ENCODE results near the gene RASEF. TPM values are rescaled to one million over a fixed set of nuclear protein-coding genes. Genes with fewer than 3 reads are reported as not detected.
"Not testable (repeated sequence)": the region's sequence is repeated elsewhere in the genome, so short reads cannot be mapped to it uniquely, and the experiment has no call there.

Gene RASEF
- polyA plus RNA-seq (ENCODE audit: insufficient read length in 4 of 4) = 1 to 10 TPM; 1.5 to 8.8 (median 8.0) TPM

GRCh38 chr9:83062651-83063527, at the start of gene RASEF:
Gene RASEF, minus strand, starts transcription at chr9:83063142. Its CDS starts 275 bp downstream, at chr9:83062867.
- DNase-seq (ENCODE audit: low read depth in 4 of 4, low spot score in 3 of 4) = peak; percentile 38 to 47 (median 40)

DNA sequence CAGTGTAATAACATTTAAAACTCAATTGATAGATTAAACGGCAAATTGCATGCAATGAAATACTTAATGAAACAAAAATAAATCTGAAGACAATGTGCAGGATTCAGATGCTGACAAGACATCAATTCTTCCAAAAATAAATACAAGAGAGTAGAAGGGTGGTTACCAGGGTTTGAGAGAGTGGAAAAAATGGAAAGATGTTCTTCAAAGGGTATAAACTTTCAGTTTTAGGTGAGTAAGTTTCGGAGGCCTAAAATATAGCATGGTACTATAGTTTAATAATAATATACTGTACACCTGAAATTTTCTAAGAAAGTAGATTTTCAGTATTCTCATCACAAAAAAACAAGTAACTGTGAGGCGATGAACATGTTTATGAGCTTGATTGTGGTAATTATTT, 48.2 kb upstream of the RASEF start:
- no peak for DNase-seq (ENCODE audit: low read depth in 4 of 4, low spot score in 3 of 4)

DNA sequence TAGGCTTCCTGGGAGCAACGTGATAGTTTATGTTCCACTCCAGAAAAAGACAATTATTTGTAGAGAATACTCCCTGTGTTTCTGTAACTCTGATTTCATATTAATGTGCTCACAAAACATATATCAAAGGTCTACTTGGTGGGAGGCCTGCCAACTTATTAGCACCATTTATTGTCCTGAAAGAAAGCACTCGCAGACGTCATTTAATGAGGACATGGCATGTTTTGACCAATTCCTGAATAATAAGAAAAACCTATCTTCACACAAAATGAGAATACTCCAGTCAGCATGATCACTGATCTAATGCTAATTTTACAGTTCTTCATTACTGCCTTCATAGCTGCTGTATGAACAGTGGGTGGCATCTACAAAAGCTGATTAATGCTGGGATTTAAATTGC, 46.4 kb upstream of the RASEF start:
- DNase-seq (ENCODE audit: low read depth in 4 of 4, low spot score in 3 of 4) = no peak

- no peak for DNase-seq (ENCODE audit: low read depth in 4 of 4, low spot score in 3 of 4)
Observed at GRCh38 chr9:83108208-83108607, 45.3 kb upstream of the RASEF start.

DNA sequence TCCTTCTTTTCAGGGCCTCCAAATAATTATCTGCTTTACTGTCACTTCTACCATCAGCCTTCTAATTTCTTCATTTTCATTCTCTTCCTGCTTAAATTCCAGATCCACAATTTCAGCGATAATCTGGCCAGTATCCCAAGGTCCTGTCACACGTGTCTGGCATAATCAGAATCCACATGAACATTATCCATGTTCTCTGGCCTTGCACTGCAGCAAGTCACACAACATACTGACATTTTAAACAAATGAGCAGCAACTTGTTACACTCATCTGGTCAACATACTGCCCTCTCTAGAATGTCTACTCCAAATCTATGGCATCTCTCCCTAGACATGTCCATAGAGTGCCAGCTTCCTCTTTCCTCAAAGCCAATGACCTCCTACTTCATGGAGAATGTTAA, 43.8 kb upstream of the RASEF start:
- DNase-seq (ENCODE audit: low read depth in 4 of 4, low spot score in 3 of 4) = no peak

DNA sequence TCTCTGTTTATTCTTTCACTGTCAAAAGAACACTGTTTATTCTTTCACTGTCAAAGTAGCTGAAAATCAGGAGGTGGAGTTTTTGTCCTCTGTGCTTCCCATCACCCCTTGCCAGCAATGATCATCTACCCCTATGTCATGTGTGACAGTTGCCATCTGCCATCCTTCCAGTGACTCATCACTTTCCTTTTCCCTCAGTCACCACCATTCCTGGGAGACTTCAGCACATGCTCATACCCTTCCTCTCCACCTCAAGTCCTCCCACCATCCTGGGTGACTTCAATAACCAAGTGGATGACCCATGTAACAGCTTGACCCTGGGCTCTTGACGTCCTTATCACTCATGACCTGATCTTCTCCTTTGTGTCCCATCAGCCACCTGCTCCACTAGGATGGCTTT, 43.3 kb upstream of the RASEF start:
- DNase-seq (ENCODE audit: low read depth in 4 of 4, low spot score in 3 of 4) = no peak

- DNase-seq (ENCODE audit: low read depth in 4 of 4, low spot score in 3 of 4) = no peak
Observed at GRCh38 chr9:83097633-83098032, 34.7 kb upstream of the RASEF start.

GRCh38 chr9:83093311-83093710, 30.4 kb upstream of the RASEF start:
- not testable (repeated sequence) for DNase-seq (ENCODE audit: low read depth in 4 of 4, low spot score in 3 of 4)

DNA sequence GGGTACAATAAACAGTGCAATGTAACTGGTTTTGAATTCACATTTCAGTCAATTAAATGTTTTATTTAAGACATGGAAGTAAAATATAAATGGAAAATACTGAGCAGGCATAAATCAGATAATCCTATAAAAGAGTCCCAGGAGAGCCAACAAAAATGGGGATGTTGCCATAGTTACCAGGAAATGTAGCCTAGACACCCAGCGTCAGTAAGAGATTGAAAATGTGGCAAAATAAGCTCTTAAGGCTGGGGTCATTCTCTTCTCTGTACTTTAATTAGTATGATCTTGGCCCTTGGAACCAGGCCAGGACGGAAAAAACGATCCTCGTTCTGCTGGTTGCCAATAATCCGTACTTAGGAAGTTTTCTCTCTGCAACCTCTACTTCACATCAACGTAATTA, 18.9 kb upstream of the RASEF start:
- DNase-seq (ENCODE audit: low read depth in 4 of 4, low spot score in 3 of 4) = no peak

DNA sequence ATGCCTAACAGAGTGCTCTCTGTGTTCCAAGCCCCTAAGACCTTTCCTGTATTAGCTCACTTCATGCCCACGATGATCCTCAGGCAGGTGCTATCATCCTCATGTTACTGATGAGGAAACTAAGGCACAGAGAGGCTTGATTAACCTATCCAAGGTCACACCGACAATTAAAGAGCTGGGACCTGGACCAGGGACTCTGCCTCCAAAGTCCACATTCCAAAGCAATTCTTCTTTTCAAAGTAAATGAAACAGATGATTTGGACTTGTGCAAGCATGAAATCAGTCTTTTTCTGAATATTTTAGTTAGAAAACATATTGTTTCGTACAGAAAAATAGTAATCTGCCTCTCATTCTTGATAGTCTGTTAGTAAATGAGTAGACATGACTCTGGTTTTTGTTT, 18.1 kb upstream of the RASEF start:
- DNase-seq (ENCODE audit: low read depth in 4 of 4, low spot score in 3 of 4) = no peak

DNA sequence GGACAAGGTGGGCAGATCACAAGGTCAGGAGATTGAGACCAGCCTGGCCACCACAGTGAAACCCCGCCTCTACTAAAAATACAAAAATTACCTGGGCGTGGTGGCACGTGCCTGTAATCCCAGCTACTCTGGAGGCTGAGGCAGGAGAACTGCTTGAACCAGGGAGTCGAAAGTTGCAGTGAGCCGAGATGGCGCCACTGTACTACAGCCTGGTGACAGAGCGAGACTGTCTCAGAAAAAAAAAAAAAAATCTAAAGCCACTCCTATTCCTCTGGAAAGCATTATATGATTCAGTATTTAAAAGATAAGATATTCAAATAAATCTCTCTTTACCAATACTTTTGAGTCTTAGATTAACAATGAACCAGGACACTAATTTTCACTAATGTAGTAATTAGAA, 13.0 kb upstream of the RASEF start:
- DNase-seq (ENCODE audit: low read depth in 4 of 4, low spot score in 3 of 4) = not testable (repeated sequence)

- not testable (repeated sequence) for DNase-seq (ENCODE audit: low read depth in 4 of 4, low spot score in 3 of 4)
Observed at GRCh38 chr9:83072498-83072897, 9.6 kb upstream of the RASEF start.

DNA sequence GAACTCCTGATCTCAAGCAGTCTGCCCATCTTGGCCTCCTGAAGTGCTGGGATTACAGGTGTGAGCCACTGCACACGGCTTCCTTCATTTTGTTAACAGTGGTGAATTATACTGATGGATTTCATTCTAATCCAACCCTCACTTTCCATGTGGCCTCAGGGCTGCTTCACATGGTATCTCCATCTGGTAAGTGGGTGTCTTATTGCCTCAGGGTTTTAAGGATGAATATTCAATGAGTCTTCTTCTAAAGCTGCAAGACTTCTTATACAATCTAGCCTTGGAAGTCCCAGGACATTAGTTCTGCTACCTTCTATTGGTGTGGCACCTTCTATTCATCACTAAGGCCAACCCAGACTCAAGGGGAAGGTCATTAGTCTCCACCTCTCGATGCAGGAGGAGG, 8.7 kb upstream of the RASEF start:
- DNase-seq (ENCODE audit: low read depth in 4 of 4, low spot score in 3 of 4) = no peak

GRCh38 chr9:83070261-83070660, 7.3 kb upstream of the RASEF start:
- no peak for DNase-seq (ENCODE audit: low read depth in 4 of 4, low spot score in 3 of 4)

GRCh38 chr9:83069651-83070050, 6.7 kb upstream of the RASEF start:
- DNase-seq (ENCODE audit: low read depth in 4 of 4, low spot score in 3 of 4) = no peak

GRCh38 chr9:83068414-83068813, 5.5 kb upstream of the RASEF start:
- DNase-seq (ENCODE audit: low read depth in 4 of 4, low spot score in 3 of 4) = no peak

- no peak for DNase-seq (ENCODE audit: low read depth in 4 of 4, low spot score in 3 of 4)
Observed at GRCh38 chr9:83067579-83067978, 4.6 kb upstream of the RASEF start.

DNA sequence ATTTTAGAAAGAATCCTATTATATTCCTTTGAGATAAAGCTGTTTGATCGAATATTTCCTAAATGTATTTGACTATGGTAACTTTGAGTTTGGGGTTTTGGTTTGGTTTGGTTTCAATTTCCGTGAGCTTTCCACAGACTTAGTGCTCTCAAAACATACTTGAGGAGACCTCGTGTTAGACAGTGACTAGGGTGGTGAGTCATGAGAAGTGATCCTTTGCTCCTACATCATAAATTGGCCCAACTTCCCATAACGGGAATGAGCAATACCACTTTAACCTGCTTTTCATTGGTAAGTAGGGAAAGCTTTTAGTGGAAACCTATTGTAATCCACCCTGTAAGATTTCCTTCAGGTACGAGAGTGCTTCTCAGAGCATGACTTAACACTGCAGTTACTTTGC, 3.8 kb upstream of the RASEF start:
- DNase-seq (ENCODE audit: low read depth in 4 of 4, low spot score in 3 of 4) = no peak

DNA sequence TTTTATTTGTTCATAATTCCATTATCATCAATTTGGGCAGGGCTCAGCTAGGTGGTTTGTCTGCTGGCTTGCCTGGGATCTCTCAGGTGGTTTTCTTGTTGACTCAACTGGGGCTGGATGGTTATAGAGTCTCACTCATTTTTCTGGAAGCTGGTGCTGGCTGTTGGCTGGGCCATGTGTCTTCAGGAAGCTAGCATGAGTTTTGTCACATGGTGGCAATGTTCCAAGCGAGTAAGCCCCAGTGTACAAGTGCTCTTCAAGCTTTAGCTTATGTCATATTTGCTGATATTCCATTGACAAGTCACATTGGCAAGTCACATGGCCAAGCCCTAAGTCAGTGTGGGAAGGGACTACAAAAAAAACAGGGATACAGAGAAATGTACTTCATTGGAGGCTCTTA, 2.3 kb upstream of the RASEF start:
- no peak for DNase-seq (ENCODE audit: low read depth in 4 of 4, low spot score in 3 of 4)

GRCh38 chr9:83061990-83062650, 822 bp downstream of the RASEF start:
- peak; percentile 33 to 37 (median 35) for DNase-seq (ENCODE audit: low read depth in 4 of 4, low spot score in 3 of 4)

DNA sequence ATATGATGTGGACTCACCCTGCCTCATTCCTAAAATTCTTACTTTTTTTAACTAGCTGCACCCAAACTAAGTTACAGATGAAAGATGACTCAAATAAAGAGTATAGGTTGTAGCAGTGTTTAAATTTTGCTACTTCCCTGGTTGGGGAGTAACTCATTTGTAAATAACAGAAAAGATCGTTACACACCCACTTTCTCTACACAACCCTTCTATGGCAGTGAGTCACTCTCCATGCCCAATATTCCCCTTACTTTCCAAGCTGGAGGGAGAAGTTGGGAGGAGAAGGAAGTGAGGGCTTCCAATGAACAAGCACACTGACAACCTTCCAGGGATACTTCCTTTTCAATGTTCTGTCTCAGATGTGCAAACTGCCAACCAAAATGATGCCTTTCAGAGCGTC, 1.9 kb downstream of the RASEF start:
- no peak for DNase-seq (ENCODE audit: low read depth in 4 of 4, low spot score in 3 of 4)

DNA sequence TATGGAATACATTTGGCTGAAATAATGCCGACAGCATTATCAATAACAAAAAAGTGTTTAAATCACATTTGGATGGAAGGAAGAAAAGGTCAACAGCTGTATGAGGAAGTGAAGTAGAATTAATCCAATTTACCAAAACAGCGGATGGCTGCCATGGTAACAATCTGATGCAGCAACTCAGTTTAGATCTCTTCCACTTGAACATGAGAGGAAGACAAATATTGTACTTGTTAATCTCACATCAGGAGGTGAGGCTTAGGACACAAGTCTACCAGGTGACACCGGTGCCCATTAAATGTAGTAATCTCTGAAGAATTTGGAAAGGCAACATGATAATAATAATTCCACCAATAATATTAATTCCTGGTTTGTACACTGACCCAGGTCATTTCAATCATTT, 2.4 kb downstream of the RASEF start:
- no peak for DNase-seq (ENCODE audit: low read depth in 4 of 4, low spot score in 3 of 4)
